OCI-LY3 (cell line): ENCODE data around the gene NDUFAF8.

ENCODE experiments used
- EZH2phosphoT487 ChIP-seq: fragments of 200-600 bp; shearing (Covaris generic); IDR thresholded peaks from 2 replicates; pipeline ENCODE4 v1.6.1; 2018; ENCODE audit warnings: antibody characterized with exemption, mixed run types, low read depth
- TF ChIP-seq, protein P1 (sequence below): fragments of 200-600, 300-600 bp; sonication (generic); IDR thresholded peaks from 2 replicates; pipeline ENCODE4 v1.5.1; 2014; ENCODE audit warnings: antibody characterized with exemption, low read length, low read depth

- TF ChIP-seq, protein P1, sequence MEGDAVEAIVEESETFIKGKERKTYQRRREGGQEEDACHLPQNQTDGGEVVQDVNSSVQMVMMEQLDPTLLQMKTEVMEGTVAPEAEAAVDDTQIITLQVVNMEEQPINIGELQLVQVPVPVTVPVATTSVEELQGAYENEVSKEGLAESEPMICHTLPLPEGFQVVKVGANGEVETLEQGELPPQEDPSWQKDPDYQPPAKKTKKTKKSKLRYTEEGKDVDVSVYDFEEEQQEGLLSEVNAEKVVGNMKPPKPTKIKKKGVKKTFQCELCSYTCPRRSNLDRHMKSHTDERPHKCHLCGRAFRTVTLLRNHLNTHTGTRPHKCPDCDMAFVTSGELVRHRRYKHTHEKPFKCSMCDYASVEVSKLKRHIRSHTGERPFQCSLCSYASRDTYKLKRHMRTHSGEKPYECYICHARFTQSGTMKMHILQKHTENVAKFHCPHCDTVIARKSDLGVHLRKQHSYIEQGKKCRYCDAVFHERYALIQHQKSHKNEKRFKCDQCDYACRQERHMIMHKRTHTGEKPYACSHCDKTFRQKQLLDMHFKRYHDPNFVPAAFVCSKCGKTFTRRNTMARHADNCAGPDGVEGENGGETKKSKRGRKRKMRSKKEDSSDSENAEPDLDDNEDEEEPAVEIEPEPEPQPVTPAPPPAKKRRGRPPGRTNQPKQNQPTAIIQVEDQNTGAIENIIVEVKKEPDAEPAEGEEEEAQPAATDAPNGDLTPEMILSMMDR: no peak
- no peak for TF ChIP-seq EZH2phosphoT487
Measured at GRCh38 chr17:81246343-81246670, 7.2 kb downstream of the NDUFAF8 start.
